Measurements from ENCODE around the gene TTC12. TPM values are rescaled to one million over a fixed set of nuclear protein-coding genes. Genes with fewer than 3 reads are reported as not detected.

TTC12 gene
- total RNA-seq, 1 donor from 2014 or later: 17.6 TPM

DNA sequence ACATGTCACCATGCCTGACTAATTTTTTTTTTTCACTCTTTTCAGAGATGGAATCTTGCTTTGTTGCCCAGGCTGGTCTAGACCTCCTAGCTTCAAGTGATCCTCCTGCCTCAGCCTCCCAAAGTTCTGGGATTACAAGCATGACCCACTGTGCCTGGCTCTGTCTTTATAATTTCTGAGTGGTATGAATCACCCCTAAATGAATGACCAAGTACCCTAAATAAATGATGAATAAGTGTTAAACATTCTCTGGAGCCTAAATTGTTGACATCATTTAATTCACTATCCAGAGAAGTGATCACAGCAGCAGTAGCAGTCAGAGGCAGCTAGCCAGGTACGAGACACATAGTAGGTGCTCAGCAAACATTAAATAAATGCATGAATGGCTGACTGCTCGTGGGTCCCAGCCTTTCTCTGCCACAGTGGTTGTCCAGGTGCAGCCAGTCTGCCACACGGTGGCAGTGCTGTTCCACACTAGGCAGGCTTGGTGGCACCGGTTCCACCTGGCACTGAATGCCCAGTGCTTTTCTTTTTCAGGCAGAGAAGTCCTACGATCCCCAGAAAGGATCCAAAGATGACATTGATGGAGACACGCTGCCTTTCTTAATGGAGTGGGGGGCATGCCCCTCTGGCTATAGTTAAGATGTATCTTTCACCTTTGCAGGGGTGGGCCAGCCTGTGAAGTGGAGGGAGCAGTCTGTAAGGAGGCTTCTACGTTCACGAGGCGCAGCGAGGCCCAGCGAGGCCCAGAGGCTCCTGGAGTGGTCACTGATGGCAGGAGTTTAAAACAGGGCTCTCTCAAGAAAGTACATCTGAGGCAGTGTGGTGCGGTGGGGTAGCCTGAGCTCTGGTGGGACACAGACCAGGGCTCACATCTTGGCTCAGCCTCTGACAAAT lies 8.7 kb upstream of the TTC12 start:
- Histone ChIP-seq H3K27ac (no peak overlapping the region), H3K4me1 (no peaks in the 10 kb centered on the region), H3K9me3 (no peaks in the 10 kb centered on the region), H3K36me3 (no peaks in the 10 kb centered on the region), H3K27me3 (ENCODE audit: low read depth) (peaks cover 6% of the 10 kb centered on the region), H3K4me3 (no peak overlapping the region)
- DNase-seq (peak; percentile 82), ATAC-seq (peak; percentile 89 to 93)
- intact Hi-C loops (cut with DNase I): loop anchor here (10.0 kb wide), 1 partner anchor 229 kb away; no protein-coding TSS in a partner anchor
- peak; percentile 93 for TF ChIP-seq CTCF (IDR thresholded peaks at IDR 0.05)

DNA sequence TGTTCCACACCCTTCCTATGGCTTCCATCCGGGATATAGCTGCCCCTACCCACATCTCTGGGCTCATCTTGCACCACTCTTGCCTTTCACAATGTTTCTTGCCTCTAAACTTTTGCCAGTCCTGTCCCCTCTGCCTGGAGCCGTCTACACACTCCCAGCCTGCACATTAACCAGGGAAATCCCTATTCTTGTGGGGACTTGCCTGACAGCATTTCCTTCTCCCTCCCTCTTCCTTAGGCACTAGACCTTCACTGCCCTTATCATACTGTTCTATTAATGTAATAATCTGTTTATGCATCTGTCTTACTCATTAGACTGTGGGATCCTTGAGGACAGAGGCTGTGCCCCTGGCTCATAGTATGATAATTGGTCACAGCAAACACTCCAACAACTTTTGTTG lies 5.8 kb upstream of the TTC12 start:
- no peak for TF ChIP-seq CTCF (IDR thresholded peaks at IDR 0.05)
- DNase-seq (no peak), ATAC-seq (no peak)
- Histone ChIP-seq H3K4me3 (no peak overlapping the region), H3K27me3 (ENCODE audit: low read depth) (no peaks in the 10 kb centered on the region), H3K4me1 (peaks cover 2% of the 10 kb centered on the region), H3K27ac (no peak overlapping the region), H3K36me3 (no peaks in the 10 kb centered on the region), H3K9me3 (no peaks in the 10 kb centered on the region)
- intact Hi-C loops (cut with DNase I): loop anchor here (10.0 kb wide), 1 partner anchor 226 kb away; no protein-coding TSS in a partner anchor

DNA sequence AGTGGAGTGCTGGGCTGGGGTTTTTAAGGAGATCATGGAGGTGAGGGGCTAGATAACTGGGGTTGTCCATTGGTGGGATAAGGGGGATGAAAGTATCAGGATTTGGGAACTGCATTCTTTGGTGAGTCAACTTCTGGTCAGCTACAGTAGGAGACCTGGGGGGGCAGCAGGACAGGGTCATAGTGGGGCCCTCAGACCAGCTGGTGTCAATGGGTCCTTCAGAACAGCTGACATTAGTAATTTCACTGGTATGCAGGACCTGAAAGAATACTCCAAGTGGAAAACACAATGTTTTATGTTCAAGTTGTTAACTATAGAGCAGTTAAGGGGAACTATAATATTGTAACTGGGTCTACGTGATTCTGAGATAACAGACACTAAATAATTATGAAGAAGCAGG lies 2.8 kb upstream of the TTC12 start:
- intact Hi-C loops (cut with DNase I): no loop called here
- H3K36me3 ChIP-seq: no peaks in the 10 kb centered on the region
- no peak for ATAC-seq
- H3K27ac ChIP-seq: no peak overlapping the region
- DNase-seq: no peak
- H3K9me3 ChIP-seq: no peaks in the 10 kb centered on the region
- TF ChIP-seq CTCF (IDR thresholded peaks at IDR 0.05): no peak
- no peak overlapping the region for H3K4me3 ChIP-seq
- H3K27me3 ChIP-seq (ENCODE audit: low read depth): no peaks in the 10 kb centered on the region
- peaks cover 16% of the 10 kb centered on the region for H3K4me1 ChIP-seq

DNA sequence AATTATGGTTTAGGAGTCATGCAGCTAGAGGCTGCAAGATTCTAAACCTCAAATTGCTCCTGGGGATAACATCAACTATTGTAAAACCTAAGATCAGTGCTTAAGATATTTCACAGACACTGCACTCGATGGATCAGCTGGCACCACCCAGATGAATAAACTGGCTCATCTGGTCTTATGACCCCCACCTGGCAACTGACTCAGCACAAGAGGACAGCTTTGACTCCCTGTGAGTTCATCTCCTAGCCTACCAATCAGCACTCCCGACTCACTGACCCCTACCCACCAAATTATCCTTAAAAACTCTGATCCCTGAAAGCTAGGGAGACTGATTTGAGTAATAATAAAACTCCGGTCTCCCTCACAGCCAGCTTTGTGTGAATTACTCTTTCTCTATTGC lies 782 bp upstream of the TTC12 start:
- no peak for ATAC-seq
- Histone ChIP-seq H3K9me3 (no peaks in the 10 kb centered on the region), H3K27ac (peak overlapping the region; percentile 95), H3K4me3 (peak overlapping the region; percentile 90), H3K36me3 (no peaks in the 10 kb centered on the region), H3K4me1 (peaks cover 16% of the 10 kb centered on the region), H3K27me3 (ENCODE audit: low read depth) (no peaks in the 10 kb centered on the region)
- intact Hi-C loops (cut with DNase I): no loop called here
- no peak for TF ChIP-seq CTCF (IDR thresholded peaks at IDR 0.05)
- no peak for DNase-seq

- ATAC-seq (no peak), DNase-seq (no peak)
- no peak for TF ChIP-seq CTCF (IDR thresholded peaks at IDR 0.05)
- peaks cover 16% of the 10 kb centered on the region for H3K4me1 ChIP-seq
- peak overlapping the region; percentile 90 for H3K4me3 ChIP-seq
- intact Hi-C loops (cut with DNase I): no loop called here
- H3K9me3 ChIP-seq: no peaks in the 10 kb centered on the region
- H3K36me3 ChIP-seq: no peaks in the 10 kb centered on the region
- peak overlapping the region; percentile 95 for H3K27ac ChIP-seq
- H3K27me3 ChIP-seq (ENCODE audit: low read depth): no peaks in the 10 kb centered on the region
Observed at GRCh38 chr11:113314065-113314388, 356 bp upstream of the TTC12 start.

All from lower lobe of right lung (tissue), 2 donors.